Smooth muscle cell (in vitro differentiated cells): ENCODE results near the gene STK4. TPM values are rescaled to one million over a fixed set of nuclear protein-coding genes. Genes with fewer than 3 reads are reported as not detected.

Experiments
- DNase-seq: peaks from one replicate; lab custom pipeline; 2025; ENCODE audit not compliant: unreplicated experiment; lab: John Stamatoyannopoulos, UW
- H2AFZ ChIP-seq: fragments of 200-600 bp; sonication (generic); 2 replicates; pipeline ENCODE4 v1.6.0; 2016; ENCODE audit warnings: antibody characterized with exemption, low read depth, mild to moderate bottlenecking
- H3F3A ChIP-seq: fragments of 200-600 bp; sonication (generic); 2 replicates; pipeline ENCODE4 v1.6.0; 2017; ENCODE audit warnings: antibody characterized with exemption, low read depth
- H3K27ac ChIP-seq: fragments of 200-600 bp; sonication (generic); 2 replicates; pipeline ENCODE4 v1.5.1; 2016; ENCODE audit warnings: low read depth, mild to moderate bottlenecking
- H3K27me3 ChIP-seq: fragments of 200-600 bp; sonication (generic); 2 replicates; pipeline ENCODE4 v1.6.1; 2016; ENCODE audit warnings: low read depth, mild to moderate bottlenecking
- H3K36me3 ChIP-seq: fragments of 200-600 bp; sonication (generic); 2 replicates; pipeline ENCODE4 v1.5.1; 2016; ENCODE audit warnings: low read depth
- H3K4me1 ChIP-seq: fragments of 200-600 bp; sonication (generic); 2 replicates; pipeline ENCODE4 v1.5.1; 2016; ENCODE audit warnings: low read depth
- H3K4me2 ChIP-seq: fragments of 200-600 bp; sonication (generic); 2 replicates; pipeline ENCODE4 v1.6.0; 2016; ENCODE audit warnings: mild to moderate bottlenecking
- H3K4me3 ChIP-seq: fragments of 200-600 bp; sonication (generic); 2 replicates; pipeline ENCODE4 v1.5.1; 2016; ENCODE audit warnings: mild to moderate bottlenecking
- H3K79me2 ChIP-seq: fragments of 200-600 bp; sonication (generic); 2 replicates; pipeline ENCODE4 v1.6.0; 2016; ENCODE audit warnings: low read depth, mild to moderate bottlenecking
- H3K9ac ChIP-seq: fragments of 200-600 bp; sonication (generic); 2 replicates; pipeline ENCODE4 v1.6.0; 2016; ENCODE audit warnings: low read depth
- H3K9me3 ChIP-seq: fragments of 200-600 bp; sonication (generic); replicated peaks from 2 replicates; pipeline ENCODE4 v1.5.1; 2016; ENCODE audit warnings: low read depth
- H4K20me1 ChIP-seq: fragments of 200-600 bp; sonication (generic); 2 replicates; pipeline ENCODE4 v1.6.0; 2016; ENCODE audit warnings: low read depth
- CTCF ChIP-seq: fragments of 200-600 bp; sonication (generic); IDR thresholded peaks from 2 replicates; pipeline ENCODE4 v1.5.1; 2017; ENCODE audit warnings: borderline replicate concordance, mild to moderate bottlenecking, antibody characterized with exemption; ENCODE audit not compliant: insufficient read depth, poor library complexity, severe bottlenecking
- WGBS: methylation state at CpG from one replicate; pipeline ENCODE4 v1.1.7; 2016; ENCODE audit warnings: low lambda C conversion rate; 5-methylcytosine and 5-hydroxymethylcytosine counted together
- polyA plus RNA-seq: library from polyadenylated mRNA; unstranded; fragments of >200 nt; fragmentation: Nextera tagmentation; extraction: Ambion mirVana; gene quantifications from 2 replicates; pipeline ENCODE4 v1.2.1, GENCODE V29; 2016
- total RNA-seq: library from RNA; depleted of rRNA; stranded (reverse); fragments of >200 nt; gene quantifications from 2 replicates; pipeline ENCODE4 v1.2.3, GENCODE V29; 2014

The STK4 gene
- total and polyA plus RNA-seq, 2 experiments from 2014 or later: 16.8 to 33.5 TPM

- TF ChIP-seq CTCF: no peak
- Histone ChIP-seq H3K27ac (no peak overlapping the region), H3K4me1 (no peaks in the 10 kb centered on the region), H3K79me2 (no peaks in the 10 kb centered on the region), H3K36me3 (no peaks in the 10 kb centered on the region), H3K4me3 (no peak overlapping the region), H4K20me1 (no peaks in the 10 kb centered on the region), H3K4me2 (no peak overlapping the region), H2AFZ (no peak overlapping the region), H3K9ac (no peak overlapping the region), H3F3A (no peaks in the 10 kb centered on the region), H3K9me3 (no peaks in the 10 kb centered on the region), H3K27me3 (no peaks in the 10 kb centered on the region)
- DNase-seq: no peak
- WGBS: 97% methylated on average over 16 of the region's 18 CpGs
These were observed 35.7 kb upstream of the STK4 start for GRCh38 chr20:44930517-44931168.

- Histone ChIP-seq H3K79me2 (no peaks in the 10 kb centered on the region), H2AFZ (no peak overlapping the region), H3K9ac (no peak overlapping the region), H4K20me1 (no peaks in the 10 kb centered on the region), H3K27me3 (no peaks in the 10 kb centered on the region), H3K36me3 (no peaks in the 10 kb centered on the region), H3K4me3 (no peak overlapping the region), H3K4me2 (no peak overlapping the region), H3K27ac (no peak overlapping the region), H3K9me3 (no peaks in the 10 kb centered on the region), H3K4me1 (no peaks in the 10 kb centered on the region), H3F3A (no peaks in the 10 kb centered on the region)
- no peak for DNase-seq
- no peak for TF ChIP-seq CTCF
- WGBS: 93% methylated on average over 3 of the region's 3 CpGs
These were observed 34.4 kb upstream of the STK4 start for GRCh38 chr20:44931911-44932310.

GRCh38 chr20:44932916-44933315 is 33.4 kb upstream of the STK4 start:
- no peak for TF ChIP-seq CTCF
- WGBS: 96% methylated on average over 8 of the region's 8 CpGs
- H3K4me2 ChIP-seq: no peak overlapping the region
- H3K27ac ChIP-seq: no peak overlapping the region
- no peaks in the 10 kb centered on the region for H3K27me3 ChIP-seq
- no peak for DNase-seq
- no peak overlapping the region for H3K9ac ChIP-seq
- no peaks in the 10 kb centered on the region for H3K9me3 ChIP-seq
- no peaks in the 10 kb centered on the region for H3K36me3 ChIP-seq
- no peaks in the 10 kb centered on the region for H4K20me1 ChIP-seq
- no peaks in the 10 kb centered on the region for H3K4me1 ChIP-seq
- H3K79me2 ChIP-seq: no peaks in the 10 kb centered on the region
- H2AFZ ChIP-seq: no peak overlapping the region
- no peaks in the 10 kb centered on the region for H3F3A ChIP-seq
- no peak overlapping the region for H3K4me3 ChIP-seq

- Histone ChIP-seq H4K20me1 (peaks cover 4% of the 10 kb centered on the region), H3K27ac (no peak overlapping the region), H3K79me2 (no peaks in the 10 kb centered on the region), H2AFZ (no peak overlapping the region), H3K9ac (no peak overlapping the region), H3K4me2 (no peak overlapping the region), H3K4me3 (no peak overlapping the region), H3K4me1 (no peaks in the 10 kb centered on the region), H3K27me3 (no peaks in the 10 kb centered on the region), H3K36me3 (no peaks in the 10 kb centered on the region), H3K9me3 (no peaks in the 10 kb centered on the region), H3F3A (no peaks in the 10 kb centered on the region)
- no peak for DNase-seq
- 96% methylated on average over 10 of the region's 10 CpGs for WGBS
- no peak for TF ChIP-seq CTCF
These were observed 29.8 kb upstream of the STK4 start for GRCh38 chr20:44936510-44936909.
